WI38 (cell line): ENCODE measurements around the gene ARHGEF18.
"Not testable (repeated sequence)": the region's sequence is repeated elsewhere in the genome, so short reads cannot be mapped to it uniquely, and the experiment has no call there.

Experiments
- H3K4me3 ChIP-seq: 2 replicates; pipeline ENCODE4 v1.5.1; 2011; ENCODE audit warnings: low read depth, mild to moderate bottlenecking, control low read depth, low read length
- TF ChIP-seq, protein P1 (sequence below): IDR thresholded peaks from 2 replicates; pipeline ENCODE4 v1.5.1; 2012; ENCODE audit warnings: low read depth, mild to moderate bottlenecking, control low read depth, low read length

Gene ARHGEF18

DNA sequence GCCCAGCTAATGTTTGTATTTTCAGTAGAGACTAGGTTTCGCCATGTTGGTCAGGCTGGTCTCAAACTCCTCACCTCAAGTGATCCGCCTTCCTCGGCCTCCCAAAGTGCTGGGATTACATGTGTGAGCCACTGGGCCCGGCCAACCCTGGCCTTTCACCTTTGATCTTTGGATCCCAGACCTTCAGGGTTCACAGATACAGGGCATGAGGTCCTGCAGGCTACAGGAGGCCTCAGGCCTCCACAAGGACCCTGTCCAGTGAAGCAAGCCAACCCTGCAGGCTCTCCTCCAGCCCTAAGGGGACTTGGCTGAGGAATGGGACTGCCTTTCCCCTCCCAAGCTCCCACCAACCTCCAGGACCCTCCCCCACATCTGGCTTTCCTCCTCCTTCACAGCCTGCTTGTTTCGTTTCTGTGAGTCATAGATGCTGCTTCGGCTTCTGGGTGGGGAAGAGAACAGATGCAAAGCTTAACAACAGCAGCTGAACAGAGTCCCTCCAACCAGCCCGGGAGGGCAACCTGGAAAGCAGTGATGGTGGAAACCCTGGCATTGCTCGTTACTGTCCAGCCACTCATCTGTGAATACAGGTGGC is 11.8 kb downstream of the ARHGEF18 start:
- H3K4me3 ChIP-seq: no peak overlapping the region
- TF ChIP-seq, protein P1, sequence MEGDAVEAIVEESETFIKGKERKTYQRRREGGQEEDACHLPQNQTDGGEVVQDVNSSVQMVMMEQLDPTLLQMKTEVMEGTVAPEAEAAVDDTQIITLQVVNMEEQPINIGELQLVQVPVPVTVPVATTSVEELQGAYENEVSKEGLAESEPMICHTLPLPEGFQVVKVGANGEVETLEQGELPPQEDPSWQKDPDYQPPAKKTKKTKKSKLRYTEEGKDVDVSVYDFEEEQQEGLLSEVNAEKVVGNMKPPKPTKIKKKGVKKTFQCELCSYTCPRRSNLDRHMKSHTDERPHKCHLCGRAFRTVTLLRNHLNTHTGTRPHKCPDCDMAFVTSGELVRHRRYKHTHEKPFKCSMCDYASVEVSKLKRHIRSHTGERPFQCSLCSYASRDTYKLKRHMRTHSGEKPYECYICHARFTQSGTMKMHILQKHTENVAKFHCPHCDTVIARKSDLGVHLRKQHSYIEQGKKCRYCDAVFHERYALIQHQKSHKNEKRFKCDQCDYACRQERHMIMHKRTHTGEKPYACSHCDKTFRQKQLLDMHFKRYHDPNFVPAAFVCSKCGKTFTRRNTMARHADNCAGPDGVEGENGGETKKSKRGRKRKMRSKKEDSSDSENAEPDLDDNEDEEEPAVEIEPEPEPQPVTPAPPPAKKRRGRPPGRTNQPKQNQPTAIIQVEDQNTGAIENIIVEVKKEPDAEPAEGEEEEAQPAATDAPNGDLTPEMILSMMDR: no peak

DNA sequence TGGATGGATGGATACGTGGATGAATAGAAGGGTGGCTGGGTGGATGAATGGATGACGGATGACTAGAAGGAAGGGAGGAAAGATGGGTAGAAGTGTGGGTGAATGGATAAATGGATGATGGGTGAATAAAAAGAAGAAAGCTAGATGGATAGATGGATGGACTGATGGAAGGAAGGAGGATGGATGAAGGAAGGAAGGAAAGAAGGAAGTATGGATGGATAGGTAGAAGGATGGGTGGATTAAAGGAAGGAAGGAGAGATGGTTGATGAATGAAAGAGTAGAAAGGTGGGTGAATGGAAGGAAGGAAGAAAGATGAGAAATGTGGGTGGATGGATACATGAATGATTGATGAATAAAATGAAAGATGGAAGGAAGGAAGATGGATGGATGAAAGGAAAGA is 14.5 kb downstream of the ARHGEF18 start:
- no peak overlapping the region for H3K4me3 ChIP-seq

DNA sequence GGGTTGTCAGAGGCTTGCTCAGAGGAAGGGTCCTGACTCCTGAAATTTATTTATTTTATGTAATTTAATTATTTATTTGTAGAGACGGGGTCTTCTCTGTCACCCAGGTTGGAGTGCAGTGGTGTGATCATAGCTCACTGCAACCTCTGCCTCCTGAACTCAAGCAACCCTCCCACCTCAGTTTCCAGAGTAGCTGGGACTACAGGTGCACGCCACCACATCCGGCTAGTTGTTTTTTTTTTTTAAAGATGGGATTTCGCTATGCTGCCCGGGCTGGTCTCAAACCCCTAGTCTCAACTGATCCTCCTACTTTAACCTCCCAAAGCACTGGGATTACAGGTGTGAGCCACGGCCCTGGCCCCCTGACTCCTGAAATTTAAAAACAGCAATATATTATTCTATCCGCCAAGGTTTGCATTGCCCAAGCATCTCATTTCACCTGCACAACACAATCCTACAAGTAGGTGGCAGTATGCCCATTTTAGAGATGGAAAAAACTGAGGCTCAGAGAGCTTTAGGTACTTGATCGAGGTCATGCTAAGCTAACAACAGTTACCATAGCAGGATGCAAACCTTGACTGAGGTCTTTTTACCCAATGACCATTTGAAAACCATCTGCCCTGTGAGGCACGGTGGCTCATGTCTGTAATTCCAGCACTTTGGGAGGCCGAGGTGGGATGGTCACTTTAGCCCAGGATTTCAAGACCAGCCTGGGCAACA is 18.1 kb downstream of the ARHGEF18 start:
- TF ChIP-seq, protein P1: peak; percentile 30; the same call in 1 of the 2 replicates
- no peak overlapping the region for H3K4me3 ChIP-seq

More for the DNA sequence above, 14.5 kb downstream of the ARHGEF18 start:
- TF ChIP-seq, protein P1: no peak

DNA sequence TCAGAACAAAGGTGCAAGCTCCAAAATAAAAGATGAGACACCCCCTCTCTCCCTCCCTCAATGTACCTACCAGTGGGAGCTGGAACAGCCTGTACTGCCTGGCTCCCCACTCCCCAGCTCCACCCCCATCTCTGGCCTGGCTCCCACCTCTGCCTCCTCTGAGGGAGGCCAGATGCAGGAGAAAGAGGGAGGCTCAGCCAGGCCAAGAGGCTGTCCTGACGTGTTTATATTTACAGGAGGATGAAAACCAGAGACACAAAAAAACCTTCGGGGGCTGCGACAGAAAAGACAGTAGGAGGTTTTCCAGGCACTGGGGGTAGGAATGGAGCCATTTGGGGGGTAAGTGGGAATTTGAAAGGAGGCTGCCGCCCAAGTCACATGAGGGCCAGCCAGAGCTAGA is 19.7 kb downstream of the ARHGEF18 start:
- TF ChIP-seq, protein P1: no peak
- H3K4me3 ChIP-seq: no peak overlapping the region

DNA sequence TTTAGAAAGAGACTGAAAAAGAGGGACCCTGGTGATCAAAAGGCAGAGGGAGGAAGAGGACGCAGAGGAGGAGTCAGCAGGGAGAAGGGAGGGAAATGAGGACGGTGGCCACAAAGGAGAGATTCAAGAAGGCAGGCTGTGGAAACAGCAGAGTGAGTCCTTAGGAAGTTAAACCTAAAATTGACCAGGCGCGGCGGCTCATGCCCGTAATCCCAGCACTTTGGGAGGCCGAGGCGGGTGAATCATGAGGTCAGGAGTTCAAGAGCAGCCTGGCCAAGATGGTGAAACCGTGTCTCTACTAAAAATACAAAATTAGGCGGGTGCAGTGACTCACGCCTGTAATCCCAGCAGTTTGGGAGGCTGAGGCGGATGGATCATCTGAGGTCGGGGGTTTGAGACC is 20.1 kb downstream of the ARHGEF18 start:
- H3K4me3 ChIP-seq: not testable (repeated sequence)

DNA sequence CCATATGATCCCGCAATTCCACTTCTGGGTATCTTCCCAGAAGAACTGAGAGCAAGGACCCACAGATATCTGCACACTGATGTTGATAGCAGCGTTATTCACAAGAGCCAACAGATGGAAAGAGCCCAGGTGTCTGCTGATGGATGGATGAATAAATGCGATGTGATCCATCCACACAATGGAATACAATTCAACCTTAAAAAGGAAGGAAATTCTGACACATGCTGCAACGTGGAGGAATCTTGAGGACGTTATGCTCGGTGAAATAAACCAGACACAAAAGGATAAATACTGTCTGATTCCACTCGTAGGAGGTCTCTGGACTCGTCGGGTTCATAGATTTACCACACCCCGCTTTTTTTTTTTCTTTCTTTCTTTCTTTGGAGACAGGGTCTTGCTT is 21.8 kb downstream of the ARHGEF18 start:
- TF ChIP-seq, protein P1: no peak
- H3K4me3 ChIP-seq: no peak overlapping the region

DNA sequence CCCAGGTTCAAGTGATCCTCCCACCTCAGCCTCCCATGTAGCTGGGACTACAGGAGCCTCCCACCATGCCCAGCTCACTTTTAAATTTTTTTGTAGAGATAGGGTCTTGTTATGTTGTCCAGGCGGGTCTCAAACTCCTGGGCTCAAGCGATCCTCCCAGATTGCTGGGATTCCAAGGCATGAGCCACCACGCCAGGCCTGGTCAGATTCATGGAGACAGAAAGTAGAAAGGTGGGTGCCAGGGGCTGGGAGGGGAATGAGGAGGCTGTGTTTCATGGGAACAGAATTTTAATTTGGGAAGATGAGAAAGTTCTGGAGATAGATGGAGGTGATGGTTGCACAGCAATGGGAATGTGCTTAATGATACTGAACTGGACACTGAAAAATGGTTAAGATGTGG is 22.3 kb downstream of the ARHGEF18 start:
- H3K4me3 ChIP-seq: no peak overlapping the region
- TF ChIP-seq, protein P1: no peak
